Thyroid gland (tissue), 4 donors: ENCODE results near the gene KRTAP10-9. TPM values are rescaled to one million over a fixed set of nuclear protein-coding genes. Genes with fewer than 3 reads are reported as not detected.
"Not testable (repeated sequence)": the region's sequence is repeated elsewhere in the genome, so short reads cannot be mapped to it uniquely, and the experiment has no call there.

Experiments used
- DNase-seq, 2 donors: peaks; one replicate each; pipeline ENCODE4 v3.0.0-alpha.2; 2019
- H3K27ac ChIP-seq, 3 donors: fragments of 200-600 bp; sonication (generic); 1 replicate in 2 of 3; 2 replicates in 1 of 3; pipeline ENCODE4 v1.5.1; 2016 to 2019; ENCODE audit warnings: mild to moderate bottlenecking in 1 of 3, moderate library complexity in 1 of 3
- H3K27me3 ChIP-seq: fragments of 200-600 bp; sonication (generic); one replicate; pipeline ENCODE4 v1.5.1; 2019
- H3K36me3 ChIP-seq, 2 donors: fragments of 200-600 bp; sonication (generic); one replicate each; pipeline ENCODE4 v1.5.1; 2016 to 2019
- H3K4me1 ChIP-seq, 2 donors: fragments of 200-600 bp; sonication (generic); one replicate each; pipeline ENCODE4 v1.5.1; 2017 to 2019
- H3K4me3 ChIP-seq, 3 donors: fragments of 200-600 bp; sonication (generic); replicated peaks in 1 of 3; 1 replicate in 2 of 3; 2 replicates in 1 of 3; pipeline ENCODE4 v1.5.1; 2016; ENCODE audit warnings: mild to moderate bottlenecking in 1 of 3
- H3K9me3 ChIP-seq: fragments of 200-600 bp; sonication (generic); one replicate; pipeline ENCODE4 v1.5.1; 2017
- POLR2A ChIP-seq, 2 donors: fragments of 450-650 bp; IDR thresholded peaks; one replicate each; pipeline ENCODE4 v1.6.1; 2017; ENCODE audit warnings: antibody characterized with exemption in 2 of 2, mild to moderate bottlenecking in 2 of 2, moderate library complexity in 1 of 2
- WGBS, 2 donors: methylation state at CpG; one replicate each; pipeline ENCODE4 v1.1.5; 2017; 5-methylcytosine and 5-hydroxymethylcytosine counted together
- intact Hi-C: fragments of 100-400 bp; cut with DNase I; formaldehyde crosslinking; loops from one replicate; pipeline ENCODE4 v1.15.1; 2023
- total RNA-seq, 4 donors: library from RNA; depleted of rRNA; stranded (reverse); fragments of >200 nt; gene quantifications; one replicate each; pipeline ENCODE4 v1.2.3, GENCODE V29; 2016
- TF ChIP-seq, protein P1 (sequence below), 6 experiments: fragments of 200-600 bp in 3 of 6; fragments of 450-650 bp in 3 of 6; sonication (generic) in 3 of 6; IDR thresholded peaks; one replicate each; pipeline ENCODE4 v1.5.1; 2016 to 2019; ENCODE audit warnings: antibody characterized with exemption in 6 of 6, mild to moderate bottlenecking in 2 of 6, inconsistent platforms in 1 of 6, moderate library complexity in 1 of 6

KRTAP10-9 gene
- total RNA-seq, 4 donors from 2014 or later: not detected

DNA sequence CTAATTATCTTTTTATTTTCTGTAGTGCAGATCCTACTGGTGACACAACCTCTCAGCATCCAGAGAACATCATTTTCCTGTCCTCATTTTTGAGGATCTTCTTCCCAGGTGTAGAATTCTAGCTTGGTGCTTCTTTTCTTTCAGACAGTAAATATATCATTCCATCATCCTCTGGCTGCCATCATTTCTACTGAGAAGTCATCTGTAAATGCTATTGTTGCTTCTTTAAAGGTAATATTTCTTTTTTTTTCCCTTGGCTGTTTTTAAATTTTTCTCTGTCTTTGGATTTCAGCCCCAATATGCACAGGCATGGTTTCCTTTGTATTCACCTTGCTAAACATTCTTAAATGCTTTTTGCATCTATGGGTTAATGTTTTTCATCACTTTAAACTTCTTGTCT lies 3.3 kb upstream of the KRTAP10-9 start:
- H3K27me3 ChIP-seq: no peaks in the 10 kb centered on the region
- H3K9me3 ChIP-seq: no peaks in the 10 kb centered on the region
- H3K4me3 ChIP-seq: no peak overlapping the region
- DNase-seq: no peak
- intact Hi-C loops: no loop called here
- no peaks in the 10 kb centered on the region for H3K36me3 ChIP-seq
- TF ChIP-seq, protein P1, sequence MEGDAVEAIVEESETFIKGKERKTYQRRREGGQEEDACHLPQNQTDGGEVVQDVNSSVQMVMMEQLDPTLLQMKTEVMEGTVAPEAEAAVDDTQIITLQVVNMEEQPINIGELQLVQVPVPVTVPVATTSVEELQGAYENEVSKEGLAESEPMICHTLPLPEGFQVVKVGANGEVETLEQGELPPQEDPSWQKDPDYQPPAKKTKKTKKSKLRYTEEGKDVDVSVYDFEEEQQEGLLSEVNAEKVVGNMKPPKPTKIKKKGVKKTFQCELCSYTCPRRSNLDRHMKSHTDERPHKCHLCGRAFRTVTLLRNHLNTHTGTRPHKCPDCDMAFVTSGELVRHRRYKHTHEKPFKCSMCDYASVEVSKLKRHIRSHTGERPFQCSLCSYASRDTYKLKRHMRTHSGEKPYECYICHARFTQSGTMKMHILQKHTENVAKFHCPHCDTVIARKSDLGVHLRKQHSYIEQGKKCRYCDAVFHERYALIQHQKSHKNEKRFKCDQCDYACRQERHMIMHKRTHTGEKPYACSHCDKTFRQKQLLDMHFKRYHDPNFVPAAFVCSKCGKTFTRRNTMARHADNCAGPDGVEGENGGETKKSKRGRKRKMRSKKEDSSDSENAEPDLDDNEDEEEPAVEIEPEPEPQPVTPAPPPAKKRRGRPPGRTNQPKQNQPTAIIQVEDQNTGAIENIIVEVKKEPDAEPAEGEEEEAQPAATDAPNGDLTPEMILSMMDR (IDR thresholded peaks at IDR 0.05): no peak
- no peak for TF ChIP-seq POLR2A (IDR thresholded peaks at IDR 0.05)
- H3K4me1 ChIP-seq: no peaks in the 10 kb centered on the region
- no peak overlapping the region for H3K27ac ChIP-seq

DNA sequence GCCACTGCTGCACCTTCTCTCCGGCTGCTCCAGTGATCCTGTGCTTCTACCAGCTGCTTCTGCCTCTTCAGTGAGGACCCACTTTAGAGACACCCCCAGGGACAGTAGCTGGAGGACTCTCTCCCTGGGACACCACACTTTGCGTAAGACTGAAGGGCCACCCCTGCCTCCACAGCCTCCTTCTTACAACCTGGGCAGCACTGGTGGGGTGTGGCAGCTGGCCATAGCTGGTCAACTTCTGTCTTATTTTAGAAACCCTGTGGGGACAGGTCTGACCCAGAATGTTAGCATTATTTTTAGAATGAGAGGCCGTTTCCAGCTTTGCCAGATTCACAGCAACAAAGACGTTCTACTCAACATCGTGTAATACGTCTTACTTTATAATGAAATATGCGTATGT lies 1.1 kb upstream of the KRTAP10-9 start:
- intact Hi-C loops: no loop called here
- 90% methylated on average over 6 to 7 of the region's 7 CpGs for whole genome bisulfite sequencing, 2 donors
- H3K27ac ChIP-seq: no peak overlapping the region
- no peaks in the 10 kb centered on the region for H3K9me3 ChIP-seq
- no peaks in the 10 kb centered on the region for H3K27me3 ChIP-seq
- no peaks in the 10 kb centered on the region for H3K36me3 ChIP-seq
- no peak overlapping the region for H3K4me3 ChIP-seq
- H3K4me1 ChIP-seq: no peaks in the 10 kb centered on the region
- TF ChIP-seq, protein P1 (IDR thresholded peaks at IDR 0.05): no peak
- TF ChIP-seq POLR2A (IDR thresholded peaks at IDR 0.05): no peak
- DNase-seq: no peak

DNA sequence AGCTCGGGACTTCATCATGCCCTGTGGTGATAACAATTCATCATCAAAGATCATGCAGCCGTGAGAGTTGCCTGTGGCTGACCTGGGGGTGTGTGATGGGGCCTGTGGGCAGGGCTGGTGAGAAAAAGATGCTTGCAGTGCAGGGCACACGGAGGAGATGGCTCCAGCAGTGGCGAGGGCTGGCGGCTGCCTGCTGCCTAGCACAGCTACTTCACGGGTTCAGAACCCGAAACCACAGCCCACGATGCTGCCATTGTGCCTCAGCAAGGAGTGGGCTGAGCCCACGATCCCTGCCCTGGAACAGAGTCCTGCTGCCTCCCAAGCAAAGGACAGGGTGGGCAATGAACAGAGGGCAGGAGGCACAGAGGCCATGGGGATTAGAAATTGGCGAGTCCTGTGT lies 631 bp upstream of the KRTAP10-9 start:
- 88 to 89% methylated on average over 7 to 8 of the region's 10 CpGs for WGBS, 2 donors
- intact Hi-C loops: no loop called here
- no peaks in the 10 kb centered on the region for H3K4me1 ChIP-seq
- no peaks in the 10 kb centered on the region for H3K36me3 ChIP-seq
- no peak overlapping the region for H3K4me3 ChIP-seq
- no peak overlapping the region for H3K27ac ChIP-seq
- no peak for TF ChIP-seq POLR2A (IDR thresholded peaks at IDR 0.05)
- no peaks in the 10 kb centered on the region for H3K9me3 ChIP-seq
- DNase-seq: no peak
- no peaks in the 10 kb centered on the region for H3K27me3 ChIP-seq

DNA sequence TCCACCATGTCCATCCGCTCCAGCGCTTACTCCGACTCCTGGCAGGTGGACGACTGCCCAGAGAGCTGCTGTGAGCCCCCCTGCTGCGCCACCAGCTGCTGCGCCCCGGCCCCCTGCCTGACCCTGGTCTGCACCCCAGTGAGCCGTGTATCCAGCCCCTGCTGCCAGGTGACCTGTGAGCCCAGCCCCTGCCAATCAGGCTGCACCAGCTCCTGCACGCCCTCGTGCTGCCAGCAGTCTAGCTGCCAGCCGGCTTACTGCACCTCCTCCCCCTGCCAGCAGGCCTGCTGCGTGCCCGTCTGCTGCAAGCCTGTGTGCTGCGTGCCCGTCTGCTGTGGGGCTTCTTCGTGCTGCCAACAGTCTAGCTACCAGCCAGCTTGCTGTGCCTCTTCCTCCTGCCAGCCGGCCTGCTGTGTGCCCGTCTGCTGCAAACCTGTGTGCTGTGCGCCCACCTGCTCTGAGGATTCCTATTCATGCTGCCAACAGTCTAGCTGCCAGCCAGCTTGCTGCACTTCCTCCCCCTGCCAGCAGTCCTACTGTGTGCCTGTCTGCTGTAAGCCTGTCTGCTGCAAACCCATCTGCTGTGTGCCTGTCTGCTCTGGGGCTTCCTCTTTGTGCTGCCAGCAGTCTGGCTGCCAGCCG lies 409 bp downstream of the KRTAP10-9 start:
- H3K36me3 ChIP-seq, intact Hi-C loops, H3K9me3 ChIP-seq, H3K27ac ChIP-seq, DNase-seq, H3K4me3 ChIP-seq, H3K4me1 ChIP-seq, H3K27me3 ChIP-seq: not testable (repeated sequence)
- 85 to 90% methylated on average over 15 to 20 of the region's 20 CpGs for WGBS, 2 donors

DNA sequence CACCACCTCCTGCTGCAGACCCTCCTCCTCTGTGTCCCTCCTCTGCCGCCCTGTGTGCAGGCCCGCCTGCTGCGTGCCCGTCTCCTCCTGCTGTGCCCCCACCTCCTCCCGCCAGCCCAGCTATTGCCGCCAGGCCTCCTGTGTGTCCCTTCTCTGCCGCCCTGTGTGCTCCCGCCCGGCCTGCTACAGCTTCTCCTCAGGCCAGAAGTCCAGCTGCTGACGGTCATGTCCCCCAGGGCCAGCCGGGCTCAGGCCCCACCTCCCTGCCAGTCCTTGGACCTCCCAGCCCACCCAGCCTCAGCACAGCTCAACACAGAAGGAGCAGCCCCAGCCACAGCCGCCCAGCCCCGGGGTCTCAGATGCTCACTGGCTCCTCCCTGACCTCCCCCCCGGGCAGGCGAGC lies 939 bp downstream of the KRTAP10-9 start:
- H3K27me3 ChIP-seq, H3K4me3 ChIP-seq, H3K36me3 ChIP-seq, H3K27ac ChIP-seq, DNase-seq, H3K4me1 ChIP-seq, H3K9me3 ChIP-seq, intact Hi-C loops: not testable (repeated sequence)
- 60 to 66% methylated on average over 8 to 10 of the region's 15 CpGs for WGBS, 2 donors

DNA sequence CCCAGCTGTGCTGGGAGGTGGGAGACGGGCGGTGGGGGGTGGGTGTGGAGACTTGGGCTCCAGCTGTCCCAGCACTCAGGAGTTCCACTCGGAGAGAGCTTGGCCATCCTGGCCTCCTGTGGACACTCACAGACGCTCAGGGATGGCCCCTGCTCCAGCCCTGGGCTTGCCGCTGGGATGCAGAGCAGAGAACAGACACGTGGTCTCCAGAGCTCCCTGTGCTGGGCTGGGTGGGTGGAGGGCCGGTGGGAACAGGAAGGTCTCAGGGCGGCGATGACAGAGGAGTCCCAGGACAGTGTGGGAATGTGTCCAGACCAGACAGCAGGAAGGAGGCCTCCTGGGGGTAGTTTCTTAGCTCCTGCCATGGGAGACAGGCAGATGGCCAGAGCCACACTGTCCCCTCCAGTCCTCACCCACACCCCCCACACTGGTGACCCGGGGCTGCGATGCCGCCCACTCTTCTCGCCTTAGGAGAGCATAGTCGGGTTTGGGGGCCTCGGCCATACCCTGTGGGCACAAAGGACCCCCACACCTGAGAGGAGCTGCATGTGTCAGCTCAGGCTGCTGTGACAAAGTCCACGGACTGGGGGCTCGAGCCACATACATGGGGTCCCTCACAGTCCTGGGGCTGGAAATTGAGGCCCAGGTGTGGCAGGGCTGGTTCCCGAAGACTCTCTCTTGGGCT lies 2.0 kb downstream of the KRTAP10-9 start:
- H3K36me3 ChIP-seq: no peaks in the 10 kb centered on the region
- WGBS, 2 donors: 76 to 81% methylated on average over 11 to 13 of the region's 18 CpGs
- no peak overlapping the region for H3K27ac ChIP-seq
- intact Hi-C loops: no loop called here
- DNase-seq: no peak
- H3K27me3 ChIP-seq: no peaks in the 10 kb centered on the region
- no peak overlapping the region for H3K4me3 ChIP-seq
- H3K4me1 ChIP-seq: no peaks in the 10 kb centered on the region
- no peaks in the 10 kb centered on the region for H3K9me3 ChIP-seq
- TF ChIP-seq, protein P1 (IDR thresholded peaks at IDR 0.05): no peak
- no peak for TF ChIP-seq POLR2A (IDR thresholded peaks at IDR 0.05)
